Activated CD8-positive, alpha-beta T cell treated with anti-CD3 and anti-CD28 coated beads for 36 hours (primary cell): ENCODE data around the gene KIF21A. TPM values are rescaled to one million over a fixed set of nuclear protein-coding genes. Genes with fewer than 3 reads are reported as not detected.

Experiments used
- ATAC-seq: fragments of 200-7000 bp; cut with Tn5 transposase; one replicate; pipeline ENCODE4 v1.10.0; 2021; ENCODE audit warnings: mild to moderate bottlenecking, moderate library complexity
- CTCF ChIA-PET: fragments of 350-600 bp; sonication (Branson Sonifier 250); formaldehyde crosslinking; loops from one replicate; lab custom pipeline; 2021; ENCODE audit warnings: antibody characterized with exemption; lab: Charles Lee
- POLR2A ChIA-PET: fragments of 350-600 bp; sonication (Branson Sonifier 250); formaldehyde crosslinking; loops from one replicate; lab custom pipeline; 2021; ENCODE audit warnings: antibody characterized with exemption; lab: Charles Lee
- DNase-seq: peaks from one replicate; pipeline ENCODE4 v3.0.0-alpha.2; 2020
- H3K27ac Mint-ChIP-seq: one replicate; pipeline ENCODE4 v1.8.0; 2021; ENCODE audit warnings: mild to moderate bottlenecking, mixed read lengths
- H3K27me3 Mint-ChIP-seq: one replicate; pipeline ENCODE4 v1.8.0; 2021; ENCODE audit warnings: mixed read lengths
- H3K36me3 Mint-ChIP-seq: one replicate; pipeline ENCODE4 v1.8.0; 2021; ENCODE audit warnings: low read depth, mixed read lengths
- H3K4me1 Mint-ChIP-seq: one replicate; pipeline ENCODE4 v1.8.0; 2021; ENCODE audit warnings: low read depth, mixed read lengths
- H3K4me3 Mint-ChIP-seq: one replicate; pipeline ENCODE4 v1.8.0; 2021; ENCODE audit warnings: mild to moderate bottlenecking, moderate library complexity, mixed read lengths
- H3K9me3 Mint-ChIP-seq: one replicate; pipeline ENCODE4 v1.8.0; 2021; ENCODE audit warnings: mixed read lengths
- intact Hi-C: fragments of 100-400 bp; cut with micrococcal nuclease; formaldehyde crosslinking; loops from one replicate; pipeline ENCODE4 v1.10.0; 2022
- total RNA-seq, 2 experiments: library from RNA; stranded (reverse); gene quantifications; one replicate each; pipeline ENCODE4 v1.2.3, GENCODE V29; 2021
- TF ChIP-seq, protein P1 (sequence below): fragments of 200-600 bp; IDR thresholded peaks from one replicate; pipeline ENCODE4 v1.8.0; 2022; ENCODE audit warnings: antibody characterized with exemption, mild to moderate bottlenecking

The KIF21A gene
- total RNA-seq, 2 experiments from 2014 or later = 18.0 to 20.0 TPM

DNA sequence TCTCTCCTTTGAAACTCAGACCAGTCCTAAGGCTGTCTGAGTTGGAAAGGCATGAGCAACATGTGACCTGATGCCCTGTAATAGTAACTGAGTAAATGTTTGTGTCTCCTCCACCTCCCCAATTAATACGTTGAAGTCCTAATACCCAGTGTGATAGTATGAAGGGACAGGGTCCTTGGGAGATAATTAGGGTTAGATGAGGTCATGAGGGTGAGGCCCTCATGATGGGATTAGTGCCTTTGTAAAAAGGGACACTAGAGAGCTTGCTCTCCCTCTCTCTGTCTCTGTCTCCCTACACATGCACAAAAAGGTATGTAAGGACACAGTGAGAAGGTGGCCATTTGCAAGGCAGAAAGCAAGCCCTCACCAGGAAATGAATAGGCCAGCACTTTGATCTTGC is 18.1 kb upstream of the KIF21A start:
- TF ChIP-seq, protein P1, sequence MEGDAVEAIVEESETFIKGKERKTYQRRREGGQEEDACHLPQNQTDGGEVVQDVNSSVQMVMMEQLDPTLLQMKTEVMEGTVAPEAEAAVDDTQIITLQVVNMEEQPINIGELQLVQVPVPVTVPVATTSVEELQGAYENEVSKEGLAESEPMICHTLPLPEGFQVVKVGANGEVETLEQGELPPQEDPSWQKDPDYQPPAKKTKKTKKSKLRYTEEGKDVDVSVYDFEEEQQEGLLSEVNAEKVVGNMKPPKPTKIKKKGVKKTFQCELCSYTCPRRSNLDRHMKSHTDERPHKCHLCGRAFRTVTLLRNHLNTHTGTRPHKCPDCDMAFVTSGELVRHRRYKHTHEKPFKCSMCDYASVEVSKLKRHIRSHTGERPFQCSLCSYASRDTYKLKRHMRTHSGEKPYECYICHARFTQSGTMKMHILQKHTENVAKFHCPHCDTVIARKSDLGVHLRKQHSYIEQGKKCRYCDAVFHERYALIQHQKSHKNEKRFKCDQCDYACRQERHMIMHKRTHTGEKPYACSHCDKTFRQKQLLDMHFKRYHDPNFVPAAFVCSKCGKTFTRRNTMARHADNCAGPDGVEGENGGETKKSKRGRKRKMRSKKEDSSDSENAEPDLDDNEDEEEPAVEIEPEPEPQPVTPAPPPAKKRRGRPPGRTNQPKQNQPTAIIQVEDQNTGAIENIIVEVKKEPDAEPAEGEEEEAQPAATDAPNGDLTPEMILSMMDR = no peak
- ChIA-PET CTCF (no interaction called here), POLR2A (no interaction called here)
- no peak for DNase-seq
- H3K27me3 Mint-ChIP-seq = no peaks in the 10 kb centered on the region
- intact Hi-C loops = no loop called here
- no peaks in the 10 kb centered on the region for H3K9me3 Mint-ChIP-seq
- H3K36me3 Mint-ChIP-seq = no peaks in the 10 kb centered on the region
- no peak for ATAC-seq
- no peaks in the 10 kb centered on the region for H3K4me1 Mint-ChIP-seq
- no peak overlapping the region for H3K27ac Mint-ChIP-seq
- H3K4me3 Mint-ChIP-seq = no peak overlapping the region

DNA sequence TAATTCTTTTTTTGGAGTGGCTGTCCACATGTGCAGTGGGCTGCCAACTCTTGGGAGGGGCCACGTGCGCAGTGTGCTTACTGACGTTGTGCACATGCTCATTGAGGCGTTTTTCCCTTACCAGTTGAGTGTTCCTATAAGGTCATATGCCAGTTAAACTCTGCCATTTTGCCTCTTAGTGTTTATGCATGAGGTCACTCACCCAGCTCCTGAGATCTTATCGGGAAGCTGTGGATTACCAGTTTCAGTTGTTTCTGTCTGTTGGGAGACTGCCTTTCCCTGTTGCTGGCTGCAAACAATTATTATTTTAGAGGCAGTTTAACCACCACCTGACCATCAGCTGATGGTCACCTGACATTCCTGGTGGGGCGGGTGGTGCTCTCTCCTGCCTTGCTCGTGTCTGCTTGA is 16.1 kb upstream of the KIF21A start:
- H3K4me1 Mint-ChIP-seq = no peaks in the 10 kb centered on the region
- intact Hi-C loops = no loop called here

DNA sequence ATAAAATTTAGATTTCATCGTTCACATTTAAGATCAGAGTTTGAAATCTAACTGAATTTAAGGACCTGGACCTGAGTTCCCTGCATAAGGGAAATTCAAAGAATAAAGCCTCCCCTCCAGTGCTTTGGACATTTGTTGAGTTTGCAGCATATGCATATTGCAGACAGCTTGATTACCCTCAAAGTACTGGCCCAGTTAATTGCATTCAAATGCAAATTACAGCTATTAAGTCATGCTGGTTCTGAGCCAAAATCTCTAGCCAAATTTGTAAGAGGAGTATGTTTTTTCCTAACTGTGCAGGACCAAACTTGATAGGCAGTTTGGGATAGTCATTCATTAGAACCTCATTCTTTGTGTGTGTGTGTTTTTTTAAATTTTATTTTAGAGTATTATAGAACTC is 9.1 kb upstream of the KIF21A start:
- no peak for DNase-seq
- no peak for ATAC-seq
- Mint-ChIP-seq H3K27me3 (no peaks in the 10 kb centered on the region), H3K4me1 (no peaks in the 10 kb centered on the region), H3K4me3 (no peak overlapping the region), H3K9me3 (no peaks in the 10 kb centered on the region), H3K27ac (no peak overlapping the region), H3K36me3 (no peaks in the 10 kb centered on the region)
- POLR2A ChIA-PET = no interaction called here
- TF ChIP-seq, protein P1 = no peak
- CTCF ChIA-PET = no interaction called here
- intact Hi-C loops = no loop called here

More for the DNA sequence above, 16.1 kb upstream of the KIF21A start:
- Mint-ChIP-seq H3K36me3 (no peaks in the 10 kb centered on the region), H3K9me3 (no peaks in the 10 kb centered on the region), H3K4me3 (no peak overlapping the region), H3K27me3 (no peaks in the 10 kb centered on the region), H3K27ac (no peak overlapping the region)
- TF ChIP-seq, protein P1 = no peak
- ChIA-PET POLR2A (no interaction called here), CTCF (interaction anchor here (0.6 kb wide), 1 partner anchor 1131 kb away, joined by 3 read pairs; no protein-coding TSS in a partner anchor)
- DNase-seq (no peak), ATAC-seq (no peak)

DNA sequence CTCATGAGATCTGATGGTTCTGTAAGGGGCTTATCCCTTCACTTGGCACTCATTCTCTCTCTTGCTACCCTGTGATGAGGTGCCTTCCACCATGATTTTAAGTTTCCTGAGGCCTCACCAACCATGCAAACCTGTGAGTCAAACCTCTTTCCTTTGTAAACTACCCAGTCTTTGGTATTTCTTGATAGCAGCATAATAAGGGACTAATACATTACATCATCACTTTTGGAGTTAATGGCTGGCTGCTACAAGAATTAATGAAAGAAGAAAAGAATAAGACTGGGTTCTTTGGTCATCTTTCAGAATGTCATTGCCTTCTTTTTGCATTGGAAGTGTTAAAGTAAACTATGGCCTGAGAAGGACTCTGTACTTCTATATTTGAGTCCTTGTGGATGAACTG is 5.1 kb upstream of the KIF21A start:
- Mint-ChIP-seq H3K36me3 (no peaks in the 10 kb centered on the region), H3K27me3 (no peaks in the 10 kb centered on the region), H3K9me3 (no peaks in the 10 kb centered on the region), H3K4me3 (no peak overlapping the region), H3K27ac (no peak overlapping the region), H3K4me1 (peaks cover 5% of the 10 kb centered on the region)
- ATAC-seq (no peak), DNase-seq (no peak)
- TF ChIP-seq, protein P1 = no peak
- CTCF ChIA-PET = no interaction called here
- intact Hi-C loops = loop anchor here (10.0 kb wide), 1 partner anchor 133 kb away; no protein-coding TSS in a partner anchor
- POLR2A ChIA-PET = no interaction called here

DNA sequence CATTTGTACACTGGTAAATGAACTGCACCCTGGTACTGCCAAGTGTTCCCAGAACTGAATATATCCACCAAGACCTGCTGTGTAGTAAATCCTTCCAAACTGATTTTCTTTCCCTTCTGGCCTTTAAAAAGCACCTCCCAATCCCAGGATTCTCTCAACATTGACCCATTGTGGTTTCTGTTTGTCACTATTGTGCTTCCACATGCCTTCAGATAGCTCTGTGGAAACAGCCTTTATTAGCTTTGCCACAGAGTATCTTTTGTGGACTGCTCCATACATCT is 949 bp upstream of the KIF21A start:
- ChIA-PET POLR2A (interaction anchor here (1.2 to 1.3 kb wide), 2 partner anchors 124 to 197 kb away, joined by 3 read pairs; no protein-coding TSS in a partner anchor), CTCF (interaction anchor here (0.7 to 2.6 kb wide), 7 partner anchors 11 to 176 kb away, joined by 3 to 7 read pairs (median 4); partner anchors contain the start of gene ABCD2)
- DNase-seq = no peak
- Mint-ChIP-seq H3K36me3 (peaks cover 2% of the 10 kb centered on the region), H3K4me1 (peaks cover 20% of the 10 kb centered on the region), H3K27ac (no peak overlapping the region), H3K27me3 (peaks cover 4% of the 10 kb centered on the region), H3K9me3 (no peaks in the 10 kb centered on the region), H3K4me3 (peak overlapping the region; percentile 62)
- no peak for ATAC-seq
- TF ChIP-seq, protein P1 = no peak
- intact Hi-C loops = loop anchor here (2.0 to 10.0 kb wide), 2 partner anchors 129 to 177 kb away; no protein-coding TSS in a partner anchor
